H9 (cell line): Measurements from ENCODE around the gene SERPINH1. TPM values are rescaled to one million over a fixed set of nuclear protein-coding genes. Genes with fewer than 3 reads are reported as not detected.
A peak's percentile ranks its signal among the peaks of the same experiment; 100 is the strongest.

Experiments
- DNase-seq: peaks from one replicate; pipeline ENCODE4 v3.0.0-alpha.2; 2017
- H2AFZ ChIP-seq: one replicate; pipeline ENCODE4 v1.6.1; 2013; ENCODE audit warnings: mild to moderate bottlenecking, low read length, control low read depth, moderate library complexity
- H2AK5ac ChIP-seq: 2 replicates; pipeline ENCODE4 v1.6.1; 2013; ENCODE audit warnings: low read length, control low read depth, mixed read lengths; ENCODE audit not compliant: insufficient read length
- H2BK120ac ChIP-seq: one replicate; pipeline ENCODE4 v1.6.1; 2013; ENCODE audit warnings: low read depth, mild to moderate bottlenecking, low read length, control low read depth, inconsistent platforms; ENCODE audit not compliant: poor library complexity, severe bottlenecking
- H2BK12ac ChIP-seq: 2 replicates; pipeline ENCODE4 v1.6.1; 2013; ENCODE audit warnings: low read length, control low read depth, mixed read lengths, low read depth; ENCODE audit not compliant: insufficient read length
- H2BK15ac ChIP-seq: 2 replicates; pipeline ENCODE4 v1.6.1; 2013; ENCODE audit warnings: low read depth, low read length, control low read depth
- H2BK20ac ChIP-seq: one replicate; pipeline ENCODE4 v1.6.1; 2013; ENCODE audit warnings: low read depth, mild to moderate bottlenecking, low read length, control low read depth, inconsistent platforms; ENCODE audit not compliant: poor library complexity, severe bottlenecking
- H2BK5ac ChIP-seq: 2 replicates; pipeline ENCODE4 v1.6.1; 2013; ENCODE audit warnings: low read length, control low read depth, mixed read lengths; ENCODE audit not compliant: insufficient read length
- H3K14ac ChIP-seq: 2 replicates; pipeline ENCODE4 v1.6.1; 2013; ENCODE audit warnings: low read length, control low read depth; ENCODE audit not compliant: insufficient read depth
- H3K18ac ChIP-seq: 2 replicates; pipeline ENCODE4 v1.6.1; 2013; ENCODE audit warnings: low read depth, mild to moderate bottlenecking, mixed read lengths, low read length, control low read depth; ENCODE audit not compliant: insufficient read length
- H3K23ac ChIP-seq: 2 replicates; pipeline ENCODE4 v1.6.1; 2013; ENCODE audit warnings: low read length, control low read depth, mixed read lengths, low read depth; ENCODE audit not compliant: insufficient read length
- H3K23me2 ChIP-seq: 2 replicates; pipeline ENCODE4 v1.6.1; 2013; ENCODE audit warnings: low read depth, mild to moderate bottlenecking, mixed read lengths, low read length, control low read depth; ENCODE audit not compliant: insufficient read length, poor library complexity, severe bottlenecking
- H3K27ac ChIP-seq: 2 replicates; pipeline ENCODE4 v1.5.1; 2013; ENCODE audit warnings: low read length, control low read depth, mixed read lengths, low read depth; ENCODE audit not compliant: insufficient read length
- H3K27me3 ChIP-seq: 2 replicates; pipeline ENCODE4 v1.6.1; 2013; ENCODE audit warnings: low read length, control low read depth, inconsistent platforms; ENCODE audit not compliant: insufficient read depth
- H3K4ac ChIP-seq: 2 replicates; pipeline ENCODE4 v1.6.1; 2013; ENCODE audit warnings: low read depth, mild to moderate bottlenecking, control low read depth, inconsistent platforms, low read length, moderate library complexity
- H3K4me1 ChIP-seq: 2 replicates; pipeline ENCODE4 v1.6.1; 2013; ENCODE audit warnings: low read length, control low read depth, inconsistent platforms; ENCODE audit not compliant: insufficient read depth
- H3K4me2 ChIP-seq: 2 replicates; pipeline ENCODE4 v1.6.1; 2013; ENCODE audit warnings: low read length, control low read depth, mixed read lengths; ENCODE audit not compliant: insufficient read length, insufficient read depth
- H3K56ac ChIP-seq: 2 replicates; pipeline ENCODE4 v1.6.1; 2013; ENCODE audit warnings: low read depth, mild to moderate bottlenecking, mixed read lengths, low read length, control low read depth; ENCODE audit not compliant: insufficient read length
- H3K79me1 ChIP-seq: 2 replicates; pipeline ENCODE4 v1.6.1; 2013; ENCODE audit warnings: low read depth, mild to moderate bottlenecking, moderate library complexity, low read length, control low read depth, inconsistent platforms; ENCODE audit not compliant: insufficient read depth, poor library complexity, severe bottlenecking
- H3K79me2 ChIP-seq: 2 replicates; pipeline ENCODE4 v1.6.1; 2013; ENCODE audit warnings: low read length, control low read depth, inconsistent platforms; ENCODE audit not compliant: insufficient read depth
- H3K9ac ChIP-seq: 2 replicates; pipeline ENCODE4 v1.6.1; 2013; ENCODE audit warnings: low read length, control low read depth, mixed read lengths; ENCODE audit not compliant: insufficient read length; ENCODE audit errors: extremely low read depth
- H3K9me3 ChIP-seq: one replicate; pipeline ENCODE4 v1.6.1; 2013; ENCODE audit warnings: low read depth, low read length, inconsistent platforms; ENCODE audit not compliant: control insufficient read depth
- H3T11ph ChIP-seq: one replicate; pipeline ENCODE4 v1.6.1; 2013; ENCODE audit warnings: mild to moderate bottlenecking, low read length, control low read depth, inconsistent platforms
- H4K20me1 ChIP-seq: one replicate; pipeline ENCODE4 v1.6.1; 2013; ENCODE audit not compliant: control insufficient read depth, insufficient read length, insufficient read depth
- H4K5ac ChIP-seq: 2 replicates; pipeline ENCODE4 v1.6.1; 2013; ENCODE audit warnings: low read depth, mild to moderate bottlenecking, mixed read lengths, low read length, control low read depth; ENCODE audit not compliant: insufficient read length
- H4K8ac ChIP-seq: replicated peaks from 2 replicates; pipeline ENCODE4 v1.6.1; 2013; ENCODE audit warnings: low read length, control low read depth, mixed read lengths, low read depth; ENCODE audit not compliant: insufficient read length
- H4K91ac ChIP-seq: 2 replicates; pipeline ENCODE4 v1.6.1; 2013; ENCODE audit warnings: low read depth, mild to moderate bottlenecking, moderate library complexity, mixed read lengths, low read length, control low read depth; ENCODE audit not compliant: insufficient read length
- H3K27ac Mint-ChIP-seq, 3 experiments: 2 replicates in 2 of 3; 3 replicates in 1 of 3; pipeline ENCODE4 v1.8.0; 2020 to 2021; ENCODE audit warnings: mixed read lengths in 3 of 3, mild to moderate bottlenecking in 1 of 3, moderate library complexity in 1 of 3
- H3K27me3 Mint-ChIP-seq: 2 replicates; pipeline ENCODE4 v1.8.0; 2021; ENCODE audit warnings: low read depth, mild to moderate bottlenecking, moderate library complexity, mixed read lengths
- H3K36me3 Mint-ChIP-seq, 3 experiments: 2 replicates in 2 of 3; 3 replicates in 1 of 3; pipeline ENCODE4 v1.8.0; 2020 to 2021; ENCODE audit warnings: low read depth in 3 of 3, mixed read lengths in 3 of 3; ENCODE audit not compliant: insufficient read depth in 1 of 3
- H3K4me1 Mint-ChIP-seq, 2 experiments: 2 replicates each; pipeline ENCODE4 v1.8.0; 2020; ENCODE audit warnings: mixed read lengths in 2 of 2
- H3K4me3 Mint-ChIP-seq, 2 experiments: 2 replicates in 1 of 2; 3 replicates in 1 of 2; pipeline ENCODE4 v1.8.0; 2020 to 2021; ENCODE audit warnings: mild to moderate bottlenecking in 2 of 2, mixed read lengths in 2 of 2, moderate library complexity in 1 of 2
- H3K9me3 Mint-ChIP-seq, 2 experiments: 2 replicates in 1 of 2; 3 replicates in 1 of 2; pipeline ENCODE4 v1.8.0; 2020; ENCODE audit warnings: mild to moderate bottlenecking in 2 of 2, mixed read lengths in 2 of 2, moderate library complexity in 1 of 2
- WGBS: extraction: QIAGEN DNeasy Blood & Tissue Kit; methylation state at CpG from one replicate; pipeline ENCODE4 v1.1.7; 2013; ENCODE audit warnings: missing lambda C conversion rate, low lambda C conversion rate, mixed read lengths; ENCODE audit not compliant: insufficient read length; ENCODE audit errors: extremely low coverage; 5-methylcytosine and 5-hydroxymethylcytosine counted together
- total RNA-seq: library from RNA; stranded (reverse); gene quantifications from 2 replicates; pipeline ENCODE4 v1.2.1, GENCODE V29; 2021
- TF ChIP-seq, protein P1 (sequence below): fragments of 200-600 bp; sonication (generic); conservative IDR thresholded peaks from 3 replicates; pipeline ENCODE4 v1.8.0; 2021; ENCODE audit warnings: antibody characterized with exemption, mild to moderate bottlenecking

SERPINH1 gene
- total RNA-seq, 1 experiment from 2014 or later, result 253 TPM

DNA sequence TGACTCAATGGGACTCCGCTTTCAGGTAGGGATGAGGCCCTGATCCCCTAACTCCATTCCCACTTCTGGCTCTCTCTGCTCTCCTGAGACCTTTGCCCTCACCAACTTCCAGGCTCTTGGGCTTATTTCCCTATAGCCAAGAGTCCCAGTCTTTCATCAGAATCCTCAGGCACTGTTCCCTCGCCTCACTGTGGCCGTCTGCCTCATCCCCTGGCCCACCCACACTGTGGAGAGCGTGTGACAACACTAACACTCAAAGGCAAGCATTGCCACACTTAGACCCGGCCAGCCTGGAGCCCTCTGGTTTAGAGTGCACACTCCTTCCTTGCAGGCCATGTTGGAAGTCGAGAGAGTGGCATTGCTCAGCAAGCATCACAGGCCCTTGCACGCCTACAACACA, 27.0 kb downstream of the SERPINH1 start:
- Histone ChIP-seq H3K27ac (no peak overlapping the region), H2AK5ac (no peak overlapping the region), H3K4ac (no peak overlapping the region), H3K9me3 (no peaks in the 10 kb centered on the region), H2AFZ (no peak overlapping the region), H3K14ac (no peak overlapping the region), H2BK120ac (no peak overlapping the region), H3K79me1 (no peaks in the 10 kb centered on the region), H3K23me2 (peaks cover 2% of the 10 kb centered on the region), H3K9ac (no peak overlapping the region), H3K18ac (no peak overlapping the region), H3K4me2 (no peak overlapping the region), H2BK12ac (no peak overlapping the region), H3K56ac (no peak overlapping the region), H4K20me1 (no peaks in the 10 kb centered on the region), H3K23ac (no peak overlapping the region), H4K5ac (no peak overlapping the region), H3K27me3 (no peaks in the 10 kb centered on the region), H3K79me2 (no peaks in the 10 kb centered on the region), H2BK5ac (no peak overlapping the region), H3T11ph (no peak overlapping the region), H4K8ac (no peak overlapping the region), H2BK20ac (no peak overlapping the region), H2BK15ac (no peak overlapping the region), H3K4me1 (no peaks in the 10 kb centered on the region), H4K91ac (no peak overlapping the region)
- Mint-ChIP-seq H3K27me3 (peaks cover 21% of the 10 kb centered on the region), H3K9me3 (no peaks in the 10 kb centered on the region), H3K4me1 (peaks cover 13 to 23% of the 10 kb centered on the region in 2 experiments), H3K36me3 (no peaks in the 10 kb centered on the region; a peak in 1 of 7 replicates), H3K4me3 (no peak overlapping the region), H3K27ac (peak overlapping the region in 1 of 3 experiments; percentile 44; a peak in 1 of 7 replicates)
- WGBS, result no CpG with 5 or more reads among the region's 7 CpGs
- DNase-seq, result no peak
- TF ChIP-seq, protein P1, sequence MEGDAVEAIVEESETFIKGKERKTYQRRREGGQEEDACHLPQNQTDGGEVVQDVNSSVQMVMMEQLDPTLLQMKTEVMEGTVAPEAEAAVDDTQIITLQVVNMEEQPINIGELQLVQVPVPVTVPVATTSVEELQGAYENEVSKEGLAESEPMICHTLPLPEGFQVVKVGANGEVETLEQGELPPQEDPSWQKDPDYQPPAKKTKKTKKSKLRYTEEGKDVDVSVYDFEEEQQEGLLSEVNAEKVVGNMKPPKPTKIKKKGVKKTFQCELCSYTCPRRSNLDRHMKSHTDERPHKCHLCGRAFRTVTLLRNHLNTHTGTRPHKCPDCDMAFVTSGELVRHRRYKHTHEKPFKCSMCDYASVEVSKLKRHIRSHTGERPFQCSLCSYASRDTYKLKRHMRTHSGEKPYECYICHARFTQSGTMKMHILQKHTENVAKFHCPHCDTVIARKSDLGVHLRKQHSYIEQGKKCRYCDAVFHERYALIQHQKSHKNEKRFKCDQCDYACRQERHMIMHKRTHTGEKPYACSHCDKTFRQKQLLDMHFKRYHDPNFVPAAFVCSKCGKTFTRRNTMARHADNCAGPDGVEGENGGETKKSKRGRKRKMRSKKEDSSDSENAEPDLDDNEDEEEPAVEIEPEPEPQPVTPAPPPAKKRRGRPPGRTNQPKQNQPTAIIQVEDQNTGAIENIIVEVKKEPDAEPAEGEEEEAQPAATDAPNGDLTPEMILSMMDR, result no peak
